ENCODE measurements around the gene APBA2.

DNA sequence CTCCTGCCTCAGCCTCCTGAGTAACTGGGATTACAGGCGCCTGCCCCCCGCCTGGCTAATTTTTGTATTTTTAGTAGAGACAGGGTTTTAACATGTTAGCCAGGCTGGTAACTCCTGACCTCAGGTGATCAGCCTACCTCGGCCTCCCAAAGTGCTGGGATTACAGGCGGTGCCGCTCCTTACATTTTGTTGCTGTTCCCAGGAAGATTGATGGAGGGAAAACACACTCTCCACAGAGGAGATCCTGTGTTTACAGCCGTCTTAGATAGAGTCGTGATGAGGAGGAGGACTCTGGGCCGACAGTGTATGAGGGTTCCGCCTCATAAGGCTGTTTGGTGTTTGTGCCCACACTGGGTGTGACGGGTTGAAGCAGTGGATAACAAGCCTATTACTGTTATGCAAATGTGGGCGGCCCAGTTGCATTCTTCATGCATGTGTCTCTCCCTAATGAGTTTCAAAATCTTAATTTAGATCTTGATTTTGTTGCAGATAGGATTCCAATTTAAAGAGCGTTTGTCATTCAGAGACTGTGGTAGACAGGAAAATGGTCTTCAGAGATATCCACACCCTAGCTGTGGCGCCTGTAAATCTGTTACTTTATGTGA lies 60.0 kb downstream of the APBA2 start:
- TF ChIP-seq CTCF (IDR thresholded peaks at IDR 0.05) (no peak), POLR2A (IDR thresholded peaks at IDR 0.05) (no peak)
